HG02763 (cell line): Measurements from ENCODE around the gene KLRD1.
"Not testable (repeated sequence)": the region's sequence is repeated elsewhere in the genome, so short reads cannot be mapped to it uniquely, and the experiment has no call there.

Source experiments
- ATAC-seq: cut with Tn5 transposase; IDR thresholded peaks from one replicate; pipeline ENCODE4 v1.9.1; 2021; ENCODE audit warnings: mild to moderate bottlenecking, moderate library complexity; ENCODE audit not compliant: unreplicated experiment

The KLRD1 gene, protein sequence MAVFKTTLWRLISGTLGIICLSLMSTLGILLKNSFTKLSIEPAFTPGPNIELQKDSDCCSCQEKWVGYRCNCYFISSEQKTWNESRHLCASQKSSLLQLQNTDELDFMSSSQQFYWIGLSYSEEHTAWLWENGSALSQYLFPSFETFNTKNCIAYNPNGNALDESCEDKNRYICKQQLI

DNA sequence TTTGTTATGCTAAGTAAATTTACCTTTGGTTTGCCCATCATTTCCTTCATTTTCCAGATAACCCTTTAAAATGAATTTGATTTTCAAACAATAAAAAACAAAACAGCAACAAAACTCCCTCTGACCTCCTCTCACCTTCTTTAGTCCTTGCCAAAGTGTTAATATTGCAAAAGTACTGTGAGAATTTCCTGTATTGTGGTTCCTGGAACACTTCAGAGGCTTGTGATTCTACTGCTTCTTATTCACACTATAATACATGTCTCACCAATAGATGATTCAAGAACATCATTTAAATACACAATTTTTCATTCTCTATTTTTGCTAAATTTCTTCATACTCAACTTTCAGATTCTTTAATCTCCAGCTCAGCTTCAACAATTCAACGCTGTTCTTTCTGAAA is at the start of gene KLRD1:
TSS of gene KLRD1 (plus strand) at position 241 of the 400 bp plus-strand sequence. CDS start 208 bp downstream, outside the sequence.
- no peak for ATAC-seq

- ATAC-seq, result no peak
These were observed 46.7 kb upstream of the KLRD1 start for GRCh38 chr12:10260927-10261326.

DNA sequence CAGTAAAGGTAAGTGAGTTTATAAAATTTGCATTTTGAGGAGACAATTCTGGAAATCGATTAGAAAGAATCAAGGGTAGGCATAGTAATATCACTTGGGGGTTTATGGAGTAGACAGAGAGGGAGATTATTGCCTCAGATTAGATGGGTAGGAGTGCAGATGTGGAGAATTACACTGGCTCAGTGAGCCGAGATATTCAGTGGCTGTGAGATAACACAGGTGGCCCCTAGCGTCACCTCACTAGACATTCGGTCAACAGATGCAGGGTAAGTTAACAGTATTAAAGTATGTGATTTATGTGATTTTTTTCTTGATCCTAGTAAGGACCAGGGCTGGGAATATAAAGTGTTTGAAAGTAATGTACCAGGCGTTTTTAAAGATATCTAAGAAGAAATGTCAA is 39.6 kb upstream of the KLRD1 start:
- ATAC-seq, result no peak

DNA sequence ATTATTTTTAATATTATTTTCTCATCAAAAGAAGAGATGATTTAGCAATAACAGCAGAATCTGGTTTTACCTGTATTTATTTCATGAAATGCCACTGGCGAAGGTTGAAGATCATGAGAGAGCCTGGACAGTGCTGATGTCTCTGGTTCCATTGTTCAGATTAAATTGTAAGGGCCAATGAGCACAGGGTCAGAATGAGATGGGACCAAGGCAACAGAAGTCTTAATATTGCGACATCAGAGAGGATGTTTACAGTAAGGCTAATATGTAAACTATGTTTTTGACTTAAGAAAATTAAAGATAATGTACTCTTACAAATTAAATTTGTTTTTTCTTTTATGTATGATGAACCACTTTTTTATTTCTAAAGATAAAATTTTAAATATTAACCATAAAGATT is 35.2 kb upstream of the KLRD1 start:
- ATAC-seq, result no peak

GRCh38 chr12:10276774-10277173 is 30.9 kb upstream of the KLRD1 start:
- ATAC-seq, result no peak

DNA sequence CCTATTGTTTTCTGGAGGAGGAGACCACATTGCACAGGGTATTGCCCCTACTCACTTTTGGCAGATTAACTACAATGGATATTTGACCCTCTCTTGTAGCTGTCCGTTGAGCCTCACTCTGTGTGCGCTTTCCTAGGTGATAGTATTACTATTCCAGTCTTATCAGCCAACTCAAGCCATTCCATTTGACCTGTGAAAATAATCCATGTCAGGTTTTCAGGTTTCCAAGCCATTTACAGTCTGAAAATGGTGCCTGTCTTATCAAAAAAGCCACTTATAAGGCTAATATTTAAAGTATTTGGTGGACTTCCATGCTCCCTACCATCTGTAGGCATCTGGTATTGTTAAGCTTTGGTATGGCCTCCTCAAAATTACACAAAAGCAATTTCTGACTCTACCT is 29.6 kb upstream of the KLRD1 start:
- no peak for ATAC-seq

DNA sequence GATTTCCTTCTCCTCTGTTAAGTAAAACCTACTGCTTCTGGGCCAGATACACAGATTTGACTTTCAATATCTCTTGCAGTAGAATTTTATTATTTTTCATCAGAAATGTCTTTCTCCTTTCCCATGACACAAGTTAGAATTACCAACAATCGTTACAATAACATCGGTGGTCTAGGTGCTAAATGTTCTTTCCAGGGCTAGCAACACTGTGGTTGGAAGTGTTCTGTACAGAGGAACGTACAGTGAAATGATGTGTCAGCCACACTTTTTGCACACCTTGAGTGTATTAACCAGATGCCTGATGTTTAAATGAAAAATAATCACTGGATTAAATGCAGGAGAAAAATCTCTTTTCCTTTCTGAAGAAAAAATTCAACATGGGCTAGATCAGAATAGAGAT is 27.7 kb upstream of the KLRD1 start:
- ATAC-seq, result no peak

DNA sequence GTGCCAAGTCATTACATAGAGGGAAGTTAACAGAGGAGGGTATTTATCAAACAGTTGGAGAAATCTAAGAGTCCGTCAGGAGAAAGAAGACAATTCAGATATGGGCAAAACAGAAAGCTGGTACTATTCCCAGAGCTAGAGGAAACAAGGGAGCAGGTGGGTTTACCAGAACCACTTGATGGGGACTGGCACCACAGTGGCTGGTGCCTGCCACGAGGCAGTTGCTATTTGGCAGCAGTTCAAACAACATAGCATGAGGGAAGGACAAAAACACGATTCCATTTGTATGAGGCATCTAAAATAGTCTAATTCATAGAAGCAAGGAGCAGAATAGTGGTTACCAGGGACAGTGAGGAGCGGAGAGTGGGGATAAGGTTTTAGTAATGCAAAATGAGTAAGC is 24.6 kb upstream of the KLRD1 start:
- no peak for ATAC-seq

DNA sequence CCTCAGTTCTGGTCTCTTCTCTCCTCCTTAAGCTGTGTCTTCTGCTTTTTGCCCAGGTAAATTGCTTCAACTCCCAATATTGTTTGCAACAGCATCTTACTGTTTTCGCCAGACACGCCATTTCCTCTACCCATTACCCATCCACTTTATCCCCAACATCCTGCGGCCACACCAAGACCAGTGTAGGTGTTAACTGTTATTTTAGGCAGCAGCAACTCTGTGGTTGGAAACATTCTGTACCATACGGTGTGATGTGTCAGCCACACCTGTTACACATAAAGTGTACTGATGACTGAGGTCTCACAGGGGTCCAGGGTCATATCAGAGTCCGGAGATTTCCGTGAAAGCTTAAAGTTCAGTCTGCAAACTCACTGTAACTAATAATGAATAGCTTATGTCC is 21.8 kb upstream of the KLRD1 start:
- ATAC-seq, result no peak

DNA sequence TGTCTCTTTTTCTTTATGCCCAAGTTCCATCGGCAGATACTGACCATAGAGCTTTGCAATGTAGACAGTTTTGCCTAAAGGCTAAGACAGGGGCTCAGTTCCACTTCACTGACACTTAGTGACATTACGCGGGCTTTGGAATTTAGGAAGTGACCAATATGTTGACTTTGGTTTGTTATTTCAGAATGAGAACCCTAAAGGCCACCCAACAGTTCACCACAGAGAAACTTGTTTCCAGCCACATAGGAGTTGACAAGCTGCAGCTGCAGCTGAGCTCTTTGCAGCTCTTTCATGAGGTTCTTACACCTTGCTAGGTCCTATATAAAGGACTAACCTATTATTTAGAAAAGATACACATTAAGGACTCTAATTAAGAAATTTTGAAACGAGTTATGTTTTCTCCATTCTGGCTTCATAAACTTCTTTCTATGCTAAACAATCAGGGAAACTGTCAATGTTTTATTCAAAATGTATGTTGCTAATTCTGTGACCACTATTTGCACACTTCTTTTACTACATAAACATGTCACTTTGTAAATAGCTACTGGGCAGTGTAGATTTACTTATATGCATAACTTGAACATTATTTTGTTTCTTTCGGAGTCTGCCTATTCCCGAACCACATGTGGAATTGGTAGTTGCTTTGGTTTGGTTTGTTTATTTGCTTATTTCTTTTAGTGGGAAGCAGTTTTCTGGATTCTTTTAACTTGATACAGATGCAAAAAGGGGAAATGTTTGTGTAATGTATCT is 18.5 kb upstream of the KLRD1 start:
- ATAC-seq, result no peak

DNA sequence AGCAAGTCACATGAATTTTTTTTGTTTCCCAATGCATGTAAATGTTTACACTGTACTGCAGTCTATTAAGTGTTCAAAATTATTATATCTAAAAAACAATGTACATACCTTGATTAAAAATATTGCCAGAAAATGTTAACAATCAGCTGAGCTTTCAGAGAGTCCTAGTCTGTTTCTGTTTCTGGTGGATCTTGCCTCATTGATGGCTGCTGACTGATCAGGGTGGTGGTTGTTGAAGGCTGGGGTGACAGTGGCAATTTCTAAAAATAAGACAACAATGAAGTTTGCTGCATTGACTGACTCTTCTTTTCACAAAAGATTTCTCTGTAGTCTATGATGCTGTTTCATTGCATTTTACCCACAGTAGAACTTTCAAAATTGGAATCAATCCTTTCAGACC is 16.6 kb upstream of the KLRD1 start:
- no peak for ATAC-seq

DNA sequence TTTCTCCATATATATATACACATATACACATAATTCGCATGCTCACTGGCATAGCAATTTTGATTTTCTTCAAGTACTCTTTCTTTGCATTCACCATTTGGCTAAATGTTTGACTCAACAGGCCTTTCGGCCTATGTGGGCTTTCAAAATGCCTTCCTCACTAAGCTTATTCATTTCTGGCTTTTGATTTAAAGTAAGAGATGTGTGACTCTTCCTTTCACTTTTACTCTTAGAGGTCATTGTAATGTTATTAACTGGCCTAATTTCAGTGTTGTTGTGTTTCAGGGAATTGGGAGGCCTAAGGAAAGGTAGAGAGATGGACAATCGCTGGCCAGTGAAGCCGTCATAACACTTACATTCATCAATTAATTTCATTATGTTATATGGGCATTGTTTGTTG is 14.5 kb upstream of the KLRD1 start:
- ATAC-seq, result no peak

DNA sequence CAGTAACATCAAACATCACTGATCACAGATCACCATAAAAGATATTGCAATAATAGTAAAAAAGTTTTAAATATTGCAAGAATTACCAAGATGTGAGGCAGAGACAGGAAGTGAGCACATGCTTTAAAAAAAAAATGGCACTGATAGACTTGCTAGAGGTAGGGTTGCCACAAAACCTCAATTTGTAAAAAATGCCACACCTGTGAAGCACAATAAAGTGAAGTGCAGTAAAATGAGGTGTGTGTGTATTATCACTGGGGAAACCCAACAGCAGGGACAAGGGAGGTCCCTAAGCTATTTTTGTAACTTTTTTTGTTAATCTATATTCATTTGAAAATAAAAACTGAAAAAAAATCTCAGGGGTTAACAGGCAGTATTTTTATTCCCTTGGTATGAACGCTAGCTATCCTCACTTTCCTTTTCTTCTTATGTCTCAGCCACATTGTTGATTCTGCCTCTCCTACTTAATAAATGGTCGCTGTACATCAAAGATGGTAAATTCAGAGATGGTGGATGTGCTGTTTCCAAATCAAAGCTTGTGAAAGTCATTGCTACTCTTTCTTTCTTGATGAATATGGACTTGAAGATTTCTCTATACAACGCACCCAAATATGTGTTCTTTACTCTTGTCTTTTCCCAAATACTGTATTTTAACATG is 14.0 kb upstream of the KLRD1 start:
- ATAC-seq, result no peak

DNA sequence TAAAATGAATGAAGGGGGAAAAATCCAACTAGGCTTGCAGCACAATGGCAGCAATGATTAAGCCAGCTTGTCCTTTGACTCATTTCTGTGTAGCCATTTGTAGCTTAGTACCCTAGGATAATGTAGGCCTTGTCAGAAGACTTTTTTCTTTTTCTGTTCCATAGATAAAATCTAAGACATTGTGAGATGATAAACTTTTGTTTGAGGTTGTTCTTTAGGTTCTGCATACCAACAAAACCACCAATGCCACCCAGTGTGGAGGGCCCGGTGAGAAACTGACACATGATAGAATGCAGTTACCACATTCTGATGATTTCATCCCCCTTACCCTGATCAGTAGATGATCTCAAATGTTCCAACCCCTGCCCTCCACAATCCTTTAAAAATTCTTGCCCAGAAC is 6.6 kb upstream of the KLRD1 start:
- no peak for ATAC-seq

DNA sequence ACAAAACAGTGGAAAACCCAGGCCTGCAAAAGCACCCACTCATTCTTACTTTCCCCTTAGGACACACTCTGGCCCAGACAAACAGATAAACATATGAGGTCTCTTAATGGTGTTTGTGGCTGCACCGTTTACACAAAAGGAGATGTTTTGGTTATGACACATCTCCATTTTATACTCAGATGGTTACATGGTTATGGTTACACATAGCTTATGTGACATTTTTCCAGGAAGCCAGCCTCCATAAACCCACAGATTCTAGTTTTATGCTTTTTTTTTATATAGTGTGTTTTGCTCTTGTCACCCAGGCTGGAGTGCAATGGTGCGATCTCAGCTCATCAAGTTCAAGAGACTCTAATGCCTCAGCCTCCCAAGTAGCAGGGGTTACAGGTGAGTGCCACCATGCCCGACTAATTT is 3.5 kb upstream of the KLRD1 start:
- no peak for ATAC-seq

- ATAC-seq, result no peak
These were observed 2.3 kb upstream of the KLRD1 start for GRCh38 chr12:10305411-10305810.

GRCh38 chr12:10310926-10311720 is 3.5 kb downstream of the KLRD1 start:
- no peak for ATAC-seq

DNA sequence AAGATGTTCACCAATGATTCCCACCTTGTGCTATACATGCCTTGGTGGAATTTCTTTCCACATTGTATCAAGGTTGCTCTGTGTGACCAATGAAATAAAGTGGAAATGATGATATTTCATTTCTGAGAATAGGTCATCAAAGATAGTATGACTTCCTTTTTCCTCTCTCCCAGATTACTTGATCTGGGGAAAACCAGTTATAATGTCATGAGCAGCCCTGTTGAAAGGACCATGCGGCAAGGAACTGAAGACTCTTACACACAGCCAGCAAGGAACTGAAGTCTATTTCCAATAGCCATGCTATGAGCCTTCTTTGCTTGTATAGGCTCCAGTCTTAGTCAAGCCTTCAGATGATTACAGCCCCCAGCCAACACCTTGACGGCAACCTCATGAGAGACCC is 11.7 kb downstream of the KLRD1 start:
- ATAC-seq, result no peak

DNA sequence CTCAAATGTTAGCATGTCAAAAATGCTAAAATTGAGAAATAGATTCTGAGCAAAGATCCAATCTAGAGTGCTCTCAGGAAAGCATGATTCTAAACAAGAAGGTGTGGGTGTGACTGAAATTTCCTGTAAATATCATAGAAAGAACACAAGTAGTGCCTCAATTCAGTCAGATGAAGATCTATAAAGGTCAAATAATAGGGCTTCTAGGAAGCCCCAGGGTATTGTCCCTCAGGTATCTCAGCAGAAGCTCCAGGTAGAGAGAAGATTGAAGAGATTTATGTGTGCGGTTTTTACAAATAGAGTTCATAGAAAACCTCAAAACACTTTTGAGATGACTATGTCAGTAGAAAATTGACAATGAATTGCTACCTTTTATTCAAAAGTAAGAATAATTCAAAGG is 13.0 kb downstream of the KLRD1 start:
- ATAC-seq, result no peak

DNA sequence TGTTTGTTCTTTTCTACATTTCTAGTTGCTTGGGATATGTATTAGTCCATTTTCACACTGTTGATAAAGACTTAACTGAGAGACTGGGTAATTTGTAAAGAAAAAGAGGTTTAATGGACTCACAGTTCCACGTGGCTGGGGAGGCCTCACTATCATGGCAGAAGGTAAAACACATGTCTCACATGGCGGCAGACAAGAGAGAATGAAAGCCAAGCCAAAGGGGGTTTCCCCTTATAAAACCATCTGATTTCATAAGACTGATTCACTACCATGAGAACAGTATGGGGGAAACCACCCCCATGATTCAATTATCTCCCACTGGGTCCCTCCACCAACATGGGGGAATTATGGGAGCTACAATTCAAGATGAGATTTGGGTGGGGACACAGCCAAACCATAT is 21.0 kb downstream of the KLRD1 start:
- ATAC-seq, result not testable (repeated sequence)

DNA sequence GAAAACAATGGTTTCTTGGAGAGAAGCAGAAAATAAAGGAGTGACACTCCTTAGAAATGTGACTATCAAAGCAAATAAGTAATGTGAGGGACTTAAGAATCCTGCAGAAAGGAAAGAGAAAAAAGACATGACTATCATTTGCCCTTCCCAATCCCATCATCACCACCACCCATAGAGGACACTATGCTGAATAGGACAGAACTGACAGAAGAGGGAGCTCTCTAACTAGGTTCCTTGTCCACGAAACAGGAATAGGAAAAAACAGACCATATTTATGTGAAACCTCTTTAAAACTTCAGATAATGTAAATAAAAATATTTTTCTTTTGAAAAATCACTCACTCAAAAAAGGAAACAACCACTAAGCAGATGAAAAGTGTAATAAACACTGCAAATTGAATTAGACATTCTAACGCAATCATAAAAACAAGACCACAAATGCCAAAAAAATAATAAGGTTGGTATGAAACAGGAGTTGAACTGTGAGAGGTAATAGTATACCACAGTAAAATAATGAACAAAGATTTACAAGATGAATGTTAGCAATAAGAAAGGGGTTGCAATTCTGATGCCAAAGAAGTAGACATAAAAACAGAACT is 24.1 kb downstream of the KLRD1 start:
- no peak for ATAC-seq
